Stimulated activated CD8-positive, alpha-beta memory T cell treated with anti-CD3 and anti-CD28 coated beads, Interleukin-4, amount 100 ng/mL, for 24 hours (primary cell): ENCODE measurements around the gene SKAP1.
"Not testable (repeated sequence)": the region's sequence is repeated elsewhere in the genome, so short reads cannot be mapped to it uniquely, and the experiment has no call there.

Experiments
- DNase-seq: peaks from one replicate; pipeline ENCODE4 v3.0.0-alpha.2; 2020; ENCODE audit warnings: low read depth

The SKAP1 gene

DNA sequence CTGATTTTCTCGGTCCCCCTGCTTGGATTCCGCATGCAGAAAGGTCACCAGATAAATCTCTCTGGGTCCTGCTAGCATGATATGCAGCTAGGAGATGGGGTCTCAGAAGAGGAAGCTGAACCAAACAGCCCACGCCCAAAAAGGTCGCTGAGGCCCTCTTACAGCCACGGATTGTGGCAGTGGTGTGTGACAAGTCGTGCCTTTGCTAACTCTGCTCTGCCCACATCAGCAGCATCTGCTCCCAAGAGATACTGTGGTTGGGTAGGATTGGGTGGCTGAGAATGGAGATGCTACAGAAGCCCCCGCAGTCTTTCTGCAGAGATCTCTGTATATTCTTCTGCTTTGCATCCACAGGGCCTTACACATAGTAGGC lies 15.2 kb upstream of the SKAP1 start:
- no peak for DNase-seq

GRCh38 chr17:48444516-48445247 lies 14.7 kb upstream of the SKAP1 start:
- DNase-seq, result no peak

- DNase-seq, result no peak
Measured at GRCh38 chr17:48443712-48444111, 13.7 kb upstream of the SKAP1 start.

DNA sequence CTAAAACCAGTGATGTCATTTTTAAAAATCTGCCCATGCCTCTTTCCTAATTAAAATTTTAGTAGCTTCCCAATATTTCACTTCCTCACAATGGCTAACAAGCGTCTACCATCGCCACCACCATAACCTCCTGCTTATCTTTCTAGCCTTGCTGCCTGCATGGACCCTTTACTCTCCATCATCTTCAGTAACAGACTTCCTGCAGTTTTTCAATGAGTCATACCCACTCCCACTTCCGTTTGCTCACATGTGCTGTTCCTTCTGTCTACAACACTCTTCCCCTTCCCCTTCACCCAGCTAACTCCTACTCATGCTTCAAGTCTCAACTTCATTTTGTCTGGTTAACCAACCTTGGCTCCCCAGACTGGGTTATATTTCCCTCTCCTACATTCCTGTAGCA lies 12.8 kb upstream of the SKAP1 start:
- DNase-seq, result no peak

DNA sequence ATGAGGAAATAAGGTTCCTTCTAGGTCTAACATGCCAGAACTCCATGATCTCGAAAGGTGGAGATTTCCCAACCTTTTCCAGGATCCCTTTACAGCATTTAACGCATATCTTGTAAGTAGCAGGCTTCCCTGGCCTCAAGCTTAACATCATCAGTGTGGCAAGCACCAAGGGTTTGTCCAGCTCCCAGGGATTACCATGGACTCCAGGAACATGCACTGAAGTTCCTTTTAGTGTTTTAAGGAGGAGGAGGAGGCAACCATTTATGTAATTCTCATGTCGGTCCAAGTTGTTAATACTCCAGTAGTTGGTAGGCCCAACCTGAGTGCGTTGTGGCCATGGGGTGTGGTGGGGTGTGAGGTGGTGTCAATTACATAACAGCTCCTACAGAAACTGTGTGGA lies 11.8 kb upstream of the SKAP1 start:
- no peak for DNase-seq

GRCh38 chr17:48441231-48441711 lies 11.3 kb upstream of the SKAP1 start:
- no peak for DNase-seq

- no peak for DNase-seq
Measured at GRCh38 chr17:48440669-48441068, 10.7 kb upstream of the SKAP1 start.

GRCh38 chr17:48439875-48440505 lies 10.0 kb upstream of the SKAP1 start:
- no peak for DNase-seq

- DNase-seq, result no peak
Measured at GRCh38 chr17:48439110-48439850, 9.3 kb upstream of the SKAP1 start.

GRCh38 chr17:48438516-48439061 lies 8.6 kb upstream of the SKAP1 start:
- no peak for DNase-seq

DNA sequence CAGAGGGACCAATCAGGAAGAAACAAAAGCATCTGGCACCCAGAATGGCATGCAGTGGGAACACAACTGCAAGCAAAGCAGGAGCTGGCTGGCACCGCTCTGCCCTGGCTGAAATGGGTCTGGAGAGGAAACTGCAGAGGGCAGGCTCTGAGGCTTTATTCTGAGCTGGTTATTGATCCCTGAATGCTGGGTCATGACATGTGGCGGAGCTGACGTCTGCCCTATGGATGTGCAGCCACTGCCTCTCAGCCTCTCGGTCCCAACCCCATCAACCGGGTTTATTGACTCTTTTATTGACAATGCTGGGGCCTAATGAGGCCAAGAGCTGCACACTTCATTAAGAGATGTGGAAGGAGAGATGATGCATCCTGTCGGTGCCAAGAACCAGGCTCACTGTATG lies 3.9 kb upstream of the SKAP1 start:
- no peak for DNase-seq

- DNase-seq, result no peak
Measured at GRCh38 chr17:48432820-48433775, 3.1 kb upstream of the SKAP1 start.

DNA sequence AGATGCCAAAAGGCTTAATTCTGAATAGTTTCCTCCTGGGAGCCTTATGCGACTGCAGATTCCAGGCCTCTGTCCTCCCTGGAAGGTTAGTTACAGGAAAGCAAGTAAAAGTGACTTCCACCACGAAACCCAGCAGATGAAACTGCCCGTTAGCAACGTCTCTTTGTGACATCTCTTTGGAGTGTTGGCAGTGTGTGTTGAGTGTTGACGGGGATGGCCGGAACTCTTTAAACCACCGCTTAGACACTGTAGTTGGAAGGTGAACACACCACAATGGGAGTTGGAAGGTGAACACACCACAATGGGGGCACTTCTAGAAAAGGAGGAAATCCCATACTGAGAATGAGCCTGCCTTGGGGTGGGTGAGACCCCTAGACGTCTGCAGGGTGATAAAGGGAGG lies 858 bp downstream of the SKAP1 start:
- no peak for DNase-seq

DNA sequence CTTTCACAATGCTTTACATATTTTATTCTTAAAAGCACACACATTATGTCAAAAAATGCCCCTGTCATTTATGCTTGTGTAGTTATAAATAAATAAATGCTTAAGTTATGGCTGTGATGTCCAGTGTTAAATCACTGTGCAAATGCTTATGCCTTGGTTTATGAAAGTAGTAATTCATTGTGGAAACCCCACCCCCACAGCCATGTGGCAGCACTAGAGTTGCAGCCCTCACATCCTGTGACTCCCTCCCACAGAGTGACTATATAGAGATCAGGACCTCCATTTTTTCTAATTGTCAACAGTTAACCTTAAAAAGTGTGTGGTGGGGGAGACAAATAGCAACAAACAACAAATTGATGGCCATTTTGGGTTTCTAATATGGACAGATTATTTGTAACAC lies 2.4 kb downstream of the SKAP1 start:
- DNase-seq, result peak; percentile 58

- no peak for DNase-seq
Measured at GRCh38 chr17:48426761-48427500, 3.1 kb downstream of the SKAP1 start.

DNA sequence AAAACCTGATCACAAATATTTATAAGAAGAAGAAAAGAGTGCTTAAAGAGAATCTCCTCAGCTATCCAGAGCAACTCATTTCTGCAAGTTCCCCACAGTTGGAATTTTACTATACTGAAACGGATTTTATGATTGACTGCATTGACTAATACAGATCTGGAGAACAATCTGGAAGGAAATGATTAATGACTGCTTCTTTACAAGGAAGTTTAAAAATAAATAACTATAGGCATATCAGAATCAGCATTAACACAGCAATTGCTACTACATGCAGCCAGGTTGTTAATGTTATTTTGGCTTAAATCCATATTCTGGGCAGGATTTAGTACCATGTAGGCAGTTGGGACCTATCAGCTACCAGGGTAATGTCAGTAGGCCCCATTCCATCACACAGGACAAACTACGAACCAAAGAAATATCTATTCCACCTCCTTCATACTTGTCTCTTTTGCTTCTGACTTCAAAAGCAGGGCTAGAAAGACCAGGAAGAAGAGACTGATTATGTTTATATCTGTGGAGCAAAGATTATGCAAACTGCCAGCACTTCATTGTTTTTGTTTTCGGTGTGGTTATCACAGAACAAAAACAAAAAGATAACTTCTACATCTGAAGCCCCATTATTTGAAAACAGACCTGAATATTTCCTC lies 3.9 kb downstream of the SKAP1 start:
- no peak for DNase-seq

- DNase-seq, result not testable (repeated sequence)
Measured at GRCh38 chr17:48422060-48422459, 8.0 kb downstream of the SKAP1 start.

DNA sequence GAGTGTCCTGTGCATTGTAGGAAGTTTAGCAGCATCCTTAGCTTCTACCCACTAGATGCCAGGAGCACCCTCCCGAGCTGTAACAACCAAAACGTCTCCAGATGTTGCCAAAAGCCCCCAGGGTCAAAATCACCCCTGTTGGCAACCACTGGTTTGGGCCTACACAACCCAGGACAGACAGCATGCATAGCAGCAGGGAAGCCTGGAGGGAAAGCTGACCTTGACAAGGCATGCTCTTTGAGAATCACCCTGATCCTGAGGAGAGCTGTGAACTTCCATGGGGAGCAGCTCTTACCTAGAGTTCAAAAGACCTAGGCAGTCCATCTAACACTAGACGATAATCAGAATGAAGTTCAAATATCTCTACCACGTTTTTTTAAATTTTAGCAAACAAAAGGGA lies 9.2 kb downstream of the SKAP1 start:
- DNase-seq, result no peak

GRCh38 chr17:48416971-48417370 lies 13.0 kb downstream of the SKAP1 start:
- DNase-seq, result no peak

- DNase-seq, result no peak
Measured at GRCh38 chr17:48413613-48414405, 16.2 kb downstream of the SKAP1 start.
